Stimulated activated CD4-positive, alpha-beta T cell treated with anti-CD3 and anti-CD28 coated beads, Interleukin-2, amount 100 ng/mL, for 24 hours (primary cell): Measurements from ENCODE around the gene SLC2A1.

ENCODE experiments used
- DNase-seq, 2 donors: peaks; one replicate each; pipeline ENCODE4 v3.0.0-alpha.2; 2020

Gene SLC2A1

GRCh38 chr1:42960122-42960390 is 1.4 kb upstream of the SLC2A1 start:
- DNase-seq = no peak

GRCh38 chr1:42957880-42958487 is 684 bp downstream of the SLC2A1 start:
- DNase-seq = peak; percentile 72 to 80

- DNase-seq = no peak
These were observed 1.3 kb downstream of the SLC2A1 start for GRCh38 chr1:42957229-42957879.

GRCh38 chr1:42956739-42957138 is 1.9 kb downstream of the SLC2A1 start:
- DNase-seq = no peak

- DNase-seq = no peak
These were observed 3.2 kb downstream of the SLC2A1 start for GRCh38 chr1:42955311-42956063.

- no peak for DNase-seq
These were observed 5.2 kb downstream of the SLC2A1 start for GRCh38 chr1:42953182-42954180.

GRCh38 chr1:42952303-42953001 is 6.2 kb downstream of the SLC2A1 start:
- DNase-seq = no peak

- no peak for DNase-seq
These were observed 7.1 kb downstream of the SLC2A1 start for GRCh38 chr1:42951588-42951987.

- no peak for DNase-seq
These were observed 8.6 kb downstream of the SLC2A1 start for GRCh38 chr1:42950116-42950481.

- no peak for DNase-seq
These were observed 9.2 kb downstream of the SLC2A1 start for GRCh38 chr1:42949312-42950115.

- no peak for DNase-seq
These were observed 10.5 kb downstream of the SLC2A1 start for GRCh38 chr1:42947965-42948732.

- no peak for DNase-seq
These were observed 11.6 kb downstream of the SLC2A1 start for GRCh38 chr1:42947117-42947516.

GRCh38 chr1:42946120-42946898 is 12.4 kb downstream of the SLC2A1 start:
- DNase-seq = no peak

- DNase-seq = no peak
These were observed 13.5 kb downstream of the SLC2A1 start for GRCh38 chr1:42945164-42945563.

- DNase-seq = no peak
These were observed 14.3 kb downstream of the SLC2A1 start for GRCh38 chr1:42944246-42944928.

GRCh38 chr1:42943728-42944127 is 14.9 kb downstream of the SLC2A1 start:
- no peak for DNase-seq

GRCh38 chr1:42943166-42943565 is 15.5 kb downstream of the SLC2A1 start:
- DNase-seq = no peak

GRCh38 chr1:42942444-42942843 is 16.2 kb downstream of the SLC2A1 start:
- DNase-seq = no peak

- peak in 1 of 2 donors; percentile 48 for DNase-seq
These were observed 16.9 kb downstream of the SLC2A1 start for GRCh38 chr1:42941640-42942330.
